Germinal center (tissue), 1 donor: ENCODE data around the gene ARHGAP19.
A peak's percentile ranks its signal among the peaks of the same experiment; 100 is the strongest.

ENCODE experiments used
- DNase-seq: peaks from one replicate; pipeline ENCODE4 v3.0.0; 2012; ENCODE audit warnings: mixed read lengths, low spot score

The ARHGAP19 gene

GRCh38 chr10:97192952-97193435, 99.4 kb downstream of the ARHGAP19 start:
- DNase-seq = no peak

GRCh38 chr10:97190450-97190849, 102.0 kb downstream of the ARHGAP19 start:
- DNase-seq = no peak

GRCh38 chr10:97188261-97188711, 104.2 kb downstream of the ARHGAP19 start:
- DNase-seq = no peak

GRCh38 chr10:97186911-97187310, 105.5 kb downstream of the ARHGAP19 start:
- no peak for DNase-seq

GRCh38 chr10:97185326-97186058, 106.9 kb downstream of the ARHGAP19 start, which contains the start of gene SLIT1:
TSS of gene SLIT1 (minus strand) at chr10:97185959. CDS start at chr10:97185674, 285 bp downstream.
- DNase-seq = no peak

- no peak for DNase-seq
These were observed 107.5 kb downstream of the ARHGAP19 start for GRCh38 chr10:97184971-97185325.

- DNase-seq = no peak
These were observed 109.1 kb downstream of the ARHGAP19 start for GRCh38 chr10:97183314-97183713.

GRCh38 chr10:97182288-97182990, 110.0 kb downstream of the ARHGAP19 start:
- DNase-seq = no peak

- DNase-seq = no peak
These were observed 111.5 kb downstream of the ARHGAP19 start for GRCh38 chr10:97180986-97181385.

GRCh38 chr10:97180363-97180755, 112.1 kb downstream of the ARHGAP19 start:
- no peak for DNase-seq

- DNase-seq = peak; percentile 31
These were observed 112.6 kb downstream of the ARHGAP19 start for GRCh38 chr10:97179731-97180362.

GRCh38 chr10:97179311-97179710, 113.1 kb downstream of the ARHGAP19 start:
- no peak for DNase-seq

- no peak for DNase-seq
These were observed 114.4 kb downstream of the ARHGAP19 start for GRCh38 chr10:97178074-97178473.

GRCh38 chr10:97176226-97176625, 116.2 kb downstream of the ARHGAP19 start:
- no peak for DNase-seq

GRCh38 chr10:97175586-97175985, 116.9 kb downstream of the ARHGAP19 start:
- no peak for DNase-seq

GRCh38 chr10:97174941-97175340, 117.5 kb downstream of the ARHGAP19 start:
- no peak for DNase-seq

GRCh38 chr10:97174276-97174775, 118.1 kb downstream of the ARHGAP19 start:
- DNase-seq = no peak

- no peak for DNase-seq
These were observed 119.4 kb downstream of the ARHGAP19 start for GRCh38 chr10:97173036-97173435.
